Esophagus squamous epithelium (tissue), 4 donors: ENCODE results near the gene CTNNA3.

Source experiments
- CTCF ChIP-seq, 6 experiments: fragments of 450-650 bp in 4 of 6; fragments of 200-600 bp in 2 of 6; sonication (generic) in 2 of 6; IDR thresholded peaks; one replicate each; pipeline ENCODE4 v1.5.1; 2016 to 2019; ENCODE audit warnings: antibody characterized with exemption in 6 of 6, mild to moderate bottlenecking in 4 of 6, moderate library complexity in 4 of 6
- POLR2A ChIP-seq, 4 donors: fragments of 450-650 bp; IDR thresholded peaks; one replicate each; pipeline ENCODE4 v1.6.1; 2017; ENCODE audit warnings: antibody characterized with exemption in 4 of 4, mild to moderate bottlenecking in 4 of 4, moderate library complexity in 3 of 4

GRCh38 chr10:65910209-65910608 lies 1785.8 kb downstream of the CTNNA3 start:
- no peak for TF ChIP-seq CTCF (IDR thresholded peaks at IDR 0.05)
- no peak for TF ChIP-seq POLR2A (IDR thresholded peaks at IDR 0.05)
